Cardiac fibroblast (primary cell): ENCODE measurements around the gene PNRC1.
"Not testable (repeated sequence)": the region's sequence is repeated elsewhere in the genome, so short reads cannot be mapped to it uniquely, and the experiment has no call there.

Experiments used
- DNase-seq, 2 donors: peaks; one replicate each; pipeline versions ENCODE4 v3.0.0 to v3.0.0-alpha.2; 2010; ENCODE audit warnings: low read depth in 2 of 2
- H3K4me3 ChIP-seq, 2 donors: replicated peaks in 1 of 2; 1 replicate in 1 of 2; 2 replicates in 1 of 2; pipeline ENCODE4 v1.5.1; 2011; ENCODE audit warnings: low read depth in 2 of 2, low read length in 2 of 2, mild to moderate bottlenecking in 2 of 2, moderate library complexity in 1 of 2
- TF ChIP-seq, protein P1 (sequence below): IDR thresholded peaks from one replicate; pipeline ENCODE4 v1.5.1; 2011; ENCODE audit warnings: low read depth, mild to moderate bottlenecking, low read length, inconsistent platforms

Gene PNRC1

DNA sequence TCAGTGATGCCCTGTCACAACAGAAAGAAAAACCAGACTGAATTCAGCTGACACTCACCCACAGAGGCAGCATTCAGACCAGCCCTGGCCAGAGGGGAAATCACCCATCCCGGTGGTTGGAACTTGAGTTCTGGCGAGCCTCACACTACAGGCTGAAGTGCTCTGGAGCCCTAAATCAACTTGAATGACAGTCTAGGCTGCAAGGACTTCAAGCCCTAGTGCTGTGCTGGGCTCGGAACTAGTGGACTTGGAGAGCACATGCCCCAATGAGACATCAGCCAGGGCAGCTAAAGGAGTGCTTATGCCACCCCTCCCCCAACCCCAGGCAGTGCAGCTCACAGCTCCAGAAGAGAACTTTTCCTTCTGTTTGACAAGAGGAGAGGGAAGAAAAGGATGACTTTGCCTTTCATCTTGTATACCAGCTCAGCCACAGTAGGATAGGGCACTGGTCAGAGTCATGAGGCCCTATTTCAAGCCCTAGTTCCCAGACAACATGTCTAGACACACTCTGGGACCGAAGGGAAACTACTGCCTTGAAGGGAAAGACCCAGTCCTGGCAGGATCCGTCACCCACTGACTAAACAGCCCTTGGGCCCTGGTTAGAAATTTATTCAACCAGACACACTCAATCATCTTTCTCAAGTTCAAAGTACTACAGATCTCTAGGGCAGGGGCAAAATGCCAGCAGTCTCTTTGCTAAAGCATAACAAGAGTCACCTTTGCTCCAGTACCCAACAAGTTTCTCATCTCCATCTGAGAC is 43.2 kb upstream of the PNRC1 start:
- H3K4me3 ChIP-seq, result no peak overlapping the region
- no peak for DNase-seq
- TF ChIP-seq, protein P1, sequence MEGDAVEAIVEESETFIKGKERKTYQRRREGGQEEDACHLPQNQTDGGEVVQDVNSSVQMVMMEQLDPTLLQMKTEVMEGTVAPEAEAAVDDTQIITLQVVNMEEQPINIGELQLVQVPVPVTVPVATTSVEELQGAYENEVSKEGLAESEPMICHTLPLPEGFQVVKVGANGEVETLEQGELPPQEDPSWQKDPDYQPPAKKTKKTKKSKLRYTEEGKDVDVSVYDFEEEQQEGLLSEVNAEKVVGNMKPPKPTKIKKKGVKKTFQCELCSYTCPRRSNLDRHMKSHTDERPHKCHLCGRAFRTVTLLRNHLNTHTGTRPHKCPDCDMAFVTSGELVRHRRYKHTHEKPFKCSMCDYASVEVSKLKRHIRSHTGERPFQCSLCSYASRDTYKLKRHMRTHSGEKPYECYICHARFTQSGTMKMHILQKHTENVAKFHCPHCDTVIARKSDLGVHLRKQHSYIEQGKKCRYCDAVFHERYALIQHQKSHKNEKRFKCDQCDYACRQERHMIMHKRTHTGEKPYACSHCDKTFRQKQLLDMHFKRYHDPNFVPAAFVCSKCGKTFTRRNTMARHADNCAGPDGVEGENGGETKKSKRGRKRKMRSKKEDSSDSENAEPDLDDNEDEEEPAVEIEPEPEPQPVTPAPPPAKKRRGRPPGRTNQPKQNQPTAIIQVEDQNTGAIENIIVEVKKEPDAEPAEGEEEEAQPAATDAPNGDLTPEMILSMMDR, result no peak

DNA sequence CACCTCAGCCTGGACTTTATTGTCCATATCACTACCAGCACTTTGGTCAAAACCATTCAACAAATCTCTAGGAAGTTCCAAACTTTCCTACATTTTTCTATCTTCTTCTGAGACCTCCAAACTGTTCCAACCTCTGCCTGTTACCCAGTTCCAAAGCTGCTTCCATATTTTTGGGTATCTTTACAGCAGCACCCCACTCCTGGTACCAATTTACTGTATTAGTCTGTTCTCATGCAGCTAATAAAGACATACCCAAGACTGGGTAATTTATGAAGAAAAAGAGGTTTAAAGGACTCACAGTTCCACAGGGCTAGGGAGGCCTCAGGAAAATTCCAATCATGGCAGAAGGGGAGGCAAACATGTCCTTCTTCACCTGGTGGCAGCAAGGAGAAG is 42.7 kb upstream of the PNRC1 start:
- TF ChIP-seq, protein P1, result peak; percentile 16

DNA sequence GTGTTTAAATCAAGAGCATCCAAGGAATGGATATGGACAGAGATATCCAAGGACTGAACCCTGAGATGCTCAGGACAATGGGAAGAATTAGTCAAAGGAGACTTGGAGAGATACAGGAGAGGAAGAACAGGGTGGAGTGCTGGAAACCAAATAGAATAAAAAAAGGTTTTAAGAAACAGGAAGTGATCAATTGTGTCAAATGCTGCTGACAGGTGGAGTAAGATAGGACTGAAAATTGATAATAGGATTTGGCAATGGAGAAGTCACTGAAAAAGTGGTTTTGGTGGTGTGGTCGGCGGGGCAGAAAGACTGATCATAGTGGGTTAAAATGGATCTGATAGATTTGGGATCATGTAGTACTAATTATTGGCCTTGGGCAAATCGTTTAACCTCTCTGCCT is 37.9 kb upstream of the PNRC1 start:
- no peak overlapping the region for H3K4me3 ChIP-seq
- TF ChIP-seq, protein P1, result no peak
- no peak for DNase-seq

More for the DNA sequence above, 42.7 kb upstream of the PNRC1 start:
- not testable (repeated sequence) for H3K4me3 ChIP-seq, DNase-seq

DNA sequence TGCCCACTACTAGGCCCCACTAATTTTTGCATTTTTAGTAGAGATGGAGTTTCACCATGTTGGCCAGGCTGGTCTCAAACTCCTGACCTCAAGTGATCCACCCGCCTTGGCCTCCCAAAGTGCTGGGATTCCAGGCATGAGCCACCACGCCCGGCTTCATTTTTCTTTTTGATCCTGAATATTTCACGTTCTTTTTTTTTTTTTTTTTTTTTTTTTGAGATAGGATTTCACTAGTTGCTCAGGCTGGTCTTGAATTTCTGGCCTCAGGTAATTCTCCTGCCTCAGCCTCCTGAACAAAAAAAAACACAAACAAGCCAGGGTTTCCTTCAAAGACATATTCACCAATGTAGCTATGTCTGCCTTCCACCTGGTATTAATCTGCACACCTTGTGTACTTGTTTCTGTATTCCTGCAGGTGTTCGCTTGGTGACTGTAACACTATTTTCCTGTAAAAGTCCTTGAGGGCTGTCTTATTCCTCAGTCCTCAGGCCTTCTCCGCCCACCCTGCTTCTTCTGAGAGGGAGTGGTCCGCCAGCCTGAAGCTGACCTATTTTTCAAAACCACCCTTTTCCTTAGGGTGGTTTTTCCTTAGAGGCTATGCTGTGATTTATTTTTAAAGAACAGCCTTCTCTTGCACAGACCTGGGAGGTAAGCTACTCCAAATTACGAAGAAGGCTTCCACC is 36.1 kb upstream of the PNRC1 start:
- DNase-seq, result no peak

DNA sequence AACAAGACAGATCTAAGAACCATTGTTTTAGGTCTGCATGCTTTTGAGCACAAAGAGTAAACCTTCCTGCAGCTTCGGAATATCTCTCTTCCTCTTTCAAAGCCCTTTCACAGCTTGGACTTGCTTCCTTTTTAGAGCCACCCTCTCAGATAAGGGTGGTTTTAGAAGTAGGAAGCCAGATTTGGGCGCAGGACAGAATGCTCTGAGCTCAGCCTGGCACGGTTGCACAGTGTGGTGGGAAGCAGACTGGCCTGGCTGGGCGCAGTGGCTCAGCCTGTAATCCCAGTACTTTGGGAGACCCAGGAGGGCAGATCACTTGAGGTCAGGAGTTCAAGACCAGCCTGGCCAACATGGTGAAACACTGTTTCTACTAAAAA is 35.6 kb upstream of the PNRC1 start:
- no peak overlapping the region for H3K4me3 ChIP-seq
- no peak for DNase-seq
- TF ChIP-seq, protein P1, result no peak

More for the DNA sequence above, 36.1 kb upstream of the PNRC1 start:
- no peak overlapping the region for H3K4me3 ChIP-seq
- TF ChIP-seq, protein P1, result no peak

DNA sequence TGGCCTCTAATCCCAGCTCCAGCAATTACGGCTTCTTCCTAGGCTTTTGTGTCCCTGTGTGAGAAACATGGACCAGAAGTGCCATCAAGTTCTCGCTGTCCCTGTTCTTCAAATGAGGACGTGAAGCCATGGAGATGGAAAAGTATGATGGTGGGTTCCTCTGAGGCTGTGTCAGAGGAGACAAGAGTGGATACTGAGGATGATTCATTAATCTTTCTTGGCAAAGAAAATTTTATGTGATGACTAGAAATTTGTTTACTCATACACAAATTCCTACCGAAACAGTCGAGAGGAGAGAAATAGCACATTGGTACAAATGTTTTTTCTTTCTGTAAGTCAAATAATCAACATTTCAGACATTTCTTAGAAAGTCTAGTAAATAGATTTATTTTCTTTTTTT is 35.0 kb upstream of the PNRC1 start:
- peak in 1 of 2 donors; percentile 70 for DNase-seq
- H3K4me3 ChIP-seq, result no peak overlapping the region
- TF ChIP-seq, protein P1, result no peak
